Stimulated activated CD4-positive, alpha-beta T cell treated with anti-CD3 and anti-CD28 coated beads, Interleukin-1b, Interleukin-23, amount 100 ng/mL, for 1 hour (primary cell): ENCODE measurements around the gene LINGO1.

Source experiments
- DNase-seq, 2 donors: peaks; one replicate each; pipeline ENCODE4 v3.0.0-alpha.2; 2020; ENCODE audit warnings: low read depth in 2 of 2

Gene LINGO1

GRCh38 chr15:77617476-77618230, 15.1 kb downstream of the LINGO1 start:
- no peak for DNase-seq

GRCh38 chr15:77616072-77616471, 16.6 kb downstream of the LINGO1 start:
- DNase-seq, result no peak

- DNase-seq, result no peak
Observed at GRCh38 chr15:77615472-77615871, 17.2 kb downstream of the LINGO1 start.

GRCh38 chr15:77614251-77614806, 18.4 kb downstream of the LINGO1 start:
- DNase-seq, result no peak

- DNase-seq, result no peak
Observed at GRCh38 chr15:77613814-77614213, 18.9 kb downstream of the LINGO1 start.

GRCh38 chr15:77612958-77613601, 19.6 kb downstream of the LINGO1 start:
- DNase-seq, result no peak

DNA sequence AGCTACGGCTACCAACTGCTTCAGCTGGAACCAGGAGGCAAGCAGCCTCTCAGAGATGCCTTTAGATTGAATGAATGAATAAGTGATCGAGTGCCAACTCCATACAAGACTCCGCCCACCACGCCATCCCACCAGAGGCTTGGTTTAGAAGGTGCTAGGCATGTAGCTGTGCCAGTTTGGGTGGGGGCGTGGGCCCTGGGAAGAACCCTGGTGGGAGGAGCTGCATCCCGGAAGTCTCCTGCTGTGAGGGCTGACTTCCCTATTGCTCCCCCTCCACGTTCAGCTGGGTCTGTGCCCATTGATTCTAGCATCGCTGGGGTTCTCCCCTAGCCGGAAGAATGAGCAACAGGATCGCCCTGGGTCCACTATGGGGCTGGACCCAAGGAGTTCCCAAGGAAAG, 20.9 kb downstream of the LINGO1 start:
- no peak for DNase-seq

GRCh38 chr15:77610731-77611130, 22.0 kb downstream of the LINGO1 start:
- DNase-seq, result no peak

DNA sequence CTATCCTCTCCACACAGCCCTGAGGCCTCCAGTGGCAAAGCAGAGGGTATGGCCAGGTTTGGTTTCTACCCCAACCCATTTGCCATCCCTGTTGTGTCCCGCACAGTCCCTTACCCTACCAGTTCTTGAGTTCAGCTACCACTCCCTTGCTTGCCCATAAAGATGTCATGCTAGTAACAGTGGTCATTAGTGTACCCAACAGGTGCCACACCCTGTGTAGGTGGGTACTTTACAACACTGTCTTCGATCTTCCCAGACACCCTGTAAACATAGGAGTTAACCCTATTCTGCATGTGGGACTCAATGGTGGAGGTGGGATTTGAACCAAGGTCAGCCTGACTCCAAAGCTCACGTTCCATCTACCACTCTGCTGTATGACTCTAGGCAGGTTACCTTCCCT, 23.2 kb downstream of the LINGO1 start:
- no peak for DNase-seq

- no peak for DNase-seq
Observed at GRCh38 chr15:77608774-77609173, 23.9 kb downstream of the LINGO1 start.

- DNase-seq, result no peak
Observed at GRCh38 chr15:77607894-77608261, 24.8 kb downstream of the LINGO1 start.

GRCh38 chr15:77607111-77607893, 25.4 kb downstream of the LINGO1 start:
- DNase-seq, result no peak

DNA sequence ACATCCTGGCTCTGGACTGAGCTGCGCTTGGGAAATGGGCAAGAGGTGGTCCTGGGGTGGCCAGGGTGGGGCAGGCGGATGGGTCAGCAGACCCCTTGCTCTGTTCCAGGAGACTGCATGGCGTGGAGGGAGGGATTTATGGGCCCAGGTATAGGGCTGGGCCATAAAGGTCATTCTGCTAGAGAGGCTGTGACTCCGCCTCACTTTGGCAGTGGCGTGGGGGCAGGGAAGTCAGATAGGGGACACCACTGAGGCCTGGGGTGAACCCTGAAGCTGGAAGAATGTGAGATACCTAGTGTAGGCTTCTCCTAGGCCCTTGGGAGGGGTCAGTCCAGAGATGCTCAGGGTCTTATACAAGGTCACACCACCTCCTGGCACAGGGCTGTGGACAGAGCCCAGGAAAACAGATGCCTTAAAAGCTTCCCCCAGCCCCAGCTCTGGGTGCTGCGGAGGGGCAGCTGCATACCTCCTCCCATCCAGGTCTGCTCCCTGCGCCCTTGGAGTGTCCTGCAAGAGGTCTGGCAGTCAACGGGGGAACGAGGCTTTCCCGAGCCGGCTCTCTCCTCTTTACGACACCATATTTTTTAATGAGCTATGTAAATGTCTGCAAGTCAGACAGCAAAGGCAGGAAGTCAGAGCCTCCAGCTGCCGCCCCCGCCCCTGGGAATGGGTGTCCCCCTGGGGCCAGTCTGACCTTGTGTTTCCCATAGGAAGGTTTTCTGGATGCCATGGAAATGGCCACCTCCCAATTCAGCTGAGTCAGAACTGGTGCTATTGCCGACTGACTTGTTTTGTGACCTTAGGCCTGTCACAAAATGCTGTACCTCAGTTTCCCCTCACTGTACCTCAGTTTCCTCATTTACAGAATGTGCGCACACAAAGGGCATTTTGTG, 26.3 kb downstream of the LINGO1 start:
- DNase-seq, result no peak

- no peak for DNase-seq
Observed at GRCh38 chr15:77605547-77605946, 27.2 kb downstream of the LINGO1 start.

DNA sequence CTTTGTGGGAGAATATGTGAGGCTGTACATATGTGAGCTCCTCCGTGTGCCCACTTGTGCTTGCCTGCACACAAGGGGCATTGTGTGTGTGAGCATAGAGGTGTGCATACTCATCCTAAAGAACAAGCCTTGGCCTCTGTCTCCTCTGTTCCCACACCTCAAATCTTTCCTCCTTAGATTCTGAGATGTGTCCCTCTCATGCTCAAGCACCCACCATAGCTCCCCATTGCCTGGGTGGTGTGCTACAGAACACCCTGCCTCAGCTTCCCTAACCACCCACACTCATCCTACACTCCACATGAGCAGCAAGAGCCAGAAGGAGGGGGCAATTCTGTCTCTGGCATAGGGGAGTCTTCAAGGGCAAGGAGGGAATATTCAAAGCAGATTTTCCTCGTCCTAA, 27.7 kb downstream of the LINGO1 start:
- DNase-seq, result no peak

DNA sequence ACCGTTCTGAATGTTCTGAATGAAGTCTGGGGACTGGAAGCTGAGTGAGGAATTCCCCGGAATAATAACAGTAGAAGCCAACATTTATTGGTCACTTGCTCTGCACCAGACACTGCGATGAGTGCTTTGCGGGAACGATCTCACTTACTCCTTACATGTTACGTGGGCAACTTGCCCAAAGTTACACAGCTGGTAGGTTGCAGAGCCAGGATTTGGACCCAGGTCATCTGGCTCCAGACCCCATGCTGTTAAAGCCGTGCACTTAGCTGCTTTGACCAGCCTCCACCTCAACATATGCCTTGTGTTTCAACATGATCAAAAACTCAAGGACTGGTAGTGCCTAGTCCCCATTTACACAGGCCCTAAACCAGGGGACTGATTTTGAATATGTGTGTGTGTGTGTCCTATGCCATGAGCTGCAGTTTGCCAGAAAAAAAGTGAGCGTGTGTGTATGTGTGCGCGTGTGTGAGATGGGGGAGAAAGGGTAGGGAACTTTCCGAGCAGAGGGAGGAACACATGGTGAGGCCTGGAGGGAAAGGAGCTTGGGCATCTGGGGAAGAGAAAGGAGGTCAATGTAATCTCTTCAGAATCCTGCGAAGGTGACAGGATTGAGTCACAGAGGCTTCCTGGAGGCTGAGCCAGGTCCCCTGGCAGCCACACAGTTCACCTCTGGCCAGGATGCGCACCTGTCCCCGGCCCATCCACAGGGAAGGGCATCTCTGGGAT, 28.9 kb downstream of the LINGO1 start:
- no peak for DNase-seq

DNA sequence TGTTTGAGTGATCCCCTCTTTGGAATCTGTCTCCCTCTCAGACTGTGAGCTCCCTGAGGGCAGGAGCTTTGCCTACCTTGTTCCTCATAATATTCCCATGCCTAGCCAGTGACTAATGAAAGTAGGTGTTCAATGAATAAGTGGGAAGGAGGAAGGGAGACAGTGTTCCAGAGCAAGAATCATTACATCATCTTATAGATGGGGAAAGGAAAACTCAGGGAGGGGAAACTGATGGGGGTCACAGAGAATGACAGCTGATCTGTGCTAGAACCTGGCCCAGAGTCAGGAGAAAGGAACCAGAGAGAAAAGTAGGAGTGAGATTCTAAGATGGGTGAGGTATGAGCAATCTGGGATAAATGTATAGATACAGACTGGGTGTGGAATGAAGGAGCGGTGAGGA, 29.9 kb downstream of the LINGO1 start:
- DNase-seq, result no peak

DNA sequence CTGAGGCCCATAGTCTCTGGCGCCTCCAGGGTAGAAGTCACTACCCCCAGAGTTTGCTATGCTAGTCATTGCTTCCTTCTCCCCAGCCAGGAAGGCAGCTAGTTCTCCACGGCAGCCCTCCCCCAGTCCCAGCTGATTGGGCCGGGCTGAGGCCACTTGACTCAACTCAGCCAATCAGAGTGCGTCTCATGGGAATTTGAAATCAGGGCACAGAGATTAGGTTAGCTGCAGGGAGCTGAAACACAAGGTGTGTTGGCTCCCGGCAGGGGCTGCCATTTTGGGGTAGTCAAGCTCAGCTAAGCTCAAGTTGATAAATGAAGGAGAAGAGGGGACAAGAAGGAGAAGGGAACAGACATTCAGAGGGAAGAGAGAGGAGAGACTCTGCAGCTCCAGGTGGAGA, 32.8 kb downstream of the LINGO1 start:
- no peak for DNase-seq

GRCh38 chr15:77599357-77599756, 33.4 kb downstream of the LINGO1 start:
- DNase-seq, result no peak

- DNase-seq, result no peak
Observed at GRCh38 chr15:77598644-77599043, 34.1 kb downstream of the LINGO1 start.
